GM18508 (cell line): ENCODE results near the gene CACNA1C.
"Not testable (repeated sequence)": the region's sequence is repeated elsewhere in the genome, so short reads cannot be mapped to it uniquely, and the experiment has no call there.

Experiments
- ATAC-seq: cut with Tn5 transposase; IDR thresholded peaks from one replicate; pipeline ENCODE4 v1.9.1; 2021; ENCODE audit warnings: moderate number of reproducible peaks; ENCODE audit not compliant: insufficient read depth, unreplicated experiment

The CACNA1C gene

GRCh38 chr12:2698566-2698965 lies 645.8 kb downstream of the CACNA1C start:
- no peak for ATAC-seq

- ATAC-seq, result no peak
Observed at GRCh38 chr12:2710701-2711100, 657.9 kb downstream of the CACNA1C start.

GRCh38 chr12:2719392-2719791 lies 666.6 kb downstream of the CACNA1C start:
- no peak for ATAC-seq

- no peak for ATAC-seq
Observed at GRCh38 chr12:2722806-2723205, 670.0 kb downstream of the CACNA1C start.

GRCh38 chr12:2732290-2732689 lies 679.5 kb downstream of the CACNA1C start:
- ATAC-seq, result no peak

GRCh38 chr12:2733493-2734355 lies 680.9 kb downstream of the CACNA1C start:
- no peak for ATAC-seq

GRCh38 chr12:2735432-2735831 lies 682.6 kb downstream of the CACNA1C start:
- ATAC-seq, result no peak

- ATAC-seq, result no peak
Observed at GRCh38 chr12:2737656-2738241, 685.0 kb downstream of the CACNA1C start.

GRCh38 chr12:2739069-2739468 lies 686.3 kb downstream of the CACNA1C start:
- no peak for ATAC-seq

GRCh38 chr12:2739832-2740641 lies 687.2 kb downstream of the CACNA1C start:
- ATAC-seq, result no peak

- not testable (repeated sequence) for ATAC-seq
Observed at GRCh38 chr12:2742037-2742436, 689.2 kb downstream of the CACNA1C start.

GRCh38 chr12:2743478-2743877 lies 690.7 kb downstream of the CACNA1C start:
- ATAC-seq, result no peak

- ATAC-seq, result no peak
Observed at GRCh38 chr12:2745655-2746054, 692.9 kb downstream of the CACNA1C start.
